DMS 273 treated with DMSO at 0.1 percent for 48 hours (cell line): ENCODE results near the gene LRRIQ3.
A peak's percentile ranks its signal among the peaks of the same experiment; 100 is the strongest.

Experiments
- DNase-seq: peaks from one replicate; lab custom pipeline; 2025; lab: John Stamatoyannopoulos, UW

The LRRIQ3 gene

DNA sequence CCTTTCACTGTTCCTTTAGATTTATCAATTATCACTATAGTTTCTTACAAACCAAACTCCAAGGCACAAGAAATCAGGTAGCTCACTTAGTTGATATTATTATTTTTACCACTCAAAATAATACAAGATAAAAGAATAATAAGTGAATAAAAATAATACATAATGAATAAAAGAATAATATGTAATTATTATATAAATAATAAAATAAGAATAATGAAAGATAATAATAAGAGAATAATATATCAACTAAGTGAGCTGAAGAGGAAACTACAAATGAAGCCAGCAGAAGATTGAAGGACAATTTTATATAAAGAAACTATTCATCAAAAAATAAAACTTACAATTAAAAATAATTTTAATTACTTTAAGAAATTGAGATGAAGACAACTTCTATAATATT lies 90.6 kb downstream of the LRRIQ3 start:
- no peak for DNase-seq

DNA sequence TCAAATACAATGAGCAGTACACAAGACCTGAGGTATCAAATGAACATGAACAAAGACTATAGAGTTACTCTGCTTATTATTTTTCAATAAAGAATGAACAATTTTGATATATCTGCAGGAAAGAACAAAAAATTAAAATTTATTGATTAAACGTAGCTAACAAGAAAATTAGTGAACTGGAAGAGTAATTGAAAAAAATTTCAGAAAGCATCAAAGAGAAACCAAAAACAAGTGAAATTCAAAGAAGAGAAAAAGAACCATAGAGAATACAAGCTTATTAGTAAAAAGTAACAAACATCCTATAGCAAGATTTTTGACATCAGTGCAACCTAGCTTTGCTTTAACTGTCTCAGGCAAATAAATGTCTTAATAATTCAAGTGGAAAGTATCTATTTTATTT lies 106.6 kb downstream of the LRRIQ3 start:
- DNase-seq, result no peak

DNA sequence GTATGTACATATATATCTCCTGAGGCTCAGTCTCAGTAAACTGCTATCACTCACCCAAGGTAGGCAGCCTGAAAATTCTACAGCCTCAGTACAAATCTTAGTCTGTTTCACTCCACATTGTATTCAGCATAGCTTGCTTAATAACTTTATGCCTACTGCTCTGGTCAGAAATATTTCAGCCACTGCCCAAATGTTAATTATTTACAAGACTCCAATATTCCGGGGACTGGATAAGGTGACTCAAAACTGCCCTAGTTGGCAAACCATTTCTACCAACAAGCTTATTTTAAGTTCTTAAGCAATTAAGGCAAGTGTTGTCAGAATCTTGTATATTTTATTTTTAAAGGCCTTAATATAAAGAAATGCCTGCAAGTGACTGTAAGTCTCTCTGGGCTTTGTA lies 114.8 kb downstream of the LRRIQ3 start:
- DNase-seq, result no peak

DNA sequence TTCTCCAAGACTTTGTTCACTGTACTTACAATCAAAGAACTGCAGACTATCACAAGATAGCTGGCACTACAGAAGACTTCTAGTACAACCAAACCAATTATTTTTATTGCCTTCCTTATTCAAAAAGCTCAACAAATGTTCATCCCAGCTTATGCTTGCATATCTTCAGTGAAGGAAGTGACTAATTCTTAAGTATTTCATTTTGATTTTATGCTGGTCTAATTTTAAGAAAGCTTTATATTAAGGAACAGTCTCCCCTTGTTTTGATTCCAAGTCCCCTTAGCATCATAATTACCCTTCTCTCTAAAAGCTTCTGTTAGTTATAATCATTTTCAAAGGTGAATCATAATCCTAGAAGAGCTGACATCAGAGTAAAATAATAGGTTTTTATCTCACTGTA lies 132.9 kb downstream of the LRRIQ3 start:
- no peak for DNase-seq

DNA sequence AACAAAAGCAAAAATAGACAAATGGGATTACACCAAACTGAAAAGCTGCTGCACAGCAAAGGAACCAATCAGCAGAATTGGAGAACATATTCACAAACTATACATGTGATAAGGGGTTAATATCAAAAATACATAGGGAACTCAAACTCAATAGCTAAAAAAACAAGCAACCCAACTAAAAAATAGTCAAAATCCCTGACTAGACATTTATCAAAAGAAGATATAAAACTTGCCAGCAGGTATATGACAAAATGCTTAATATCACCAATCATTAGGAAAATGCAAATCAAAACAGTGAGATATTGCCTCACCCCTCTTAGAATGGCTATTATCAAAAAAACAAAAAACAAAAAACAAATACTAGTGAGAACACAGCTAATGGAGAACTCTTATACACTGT lies 140.3 kb downstream of the LRRIQ3 start:
- DNase-seq, result no peak

DNA sequence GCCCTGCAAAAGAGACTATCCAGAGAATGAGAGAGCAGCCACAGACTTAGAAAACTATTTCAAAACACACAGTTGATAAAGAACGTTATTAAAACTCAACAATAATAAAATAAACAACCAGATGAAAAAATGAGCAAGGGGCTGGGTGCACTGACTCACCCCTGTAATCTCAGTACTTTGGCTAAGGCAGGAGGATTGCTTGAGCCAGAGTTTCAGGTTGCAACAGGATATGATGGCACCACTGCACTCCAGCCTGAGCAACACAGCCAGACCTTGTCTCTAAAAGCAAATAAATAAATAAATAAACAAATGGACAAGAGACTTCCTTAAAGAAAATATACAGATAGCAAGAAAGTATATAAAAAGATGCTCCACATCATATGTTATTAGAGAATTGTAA lies 144.6 kb downstream of the LRRIQ3 start:
- DNase-seq, result no peak

DNA sequence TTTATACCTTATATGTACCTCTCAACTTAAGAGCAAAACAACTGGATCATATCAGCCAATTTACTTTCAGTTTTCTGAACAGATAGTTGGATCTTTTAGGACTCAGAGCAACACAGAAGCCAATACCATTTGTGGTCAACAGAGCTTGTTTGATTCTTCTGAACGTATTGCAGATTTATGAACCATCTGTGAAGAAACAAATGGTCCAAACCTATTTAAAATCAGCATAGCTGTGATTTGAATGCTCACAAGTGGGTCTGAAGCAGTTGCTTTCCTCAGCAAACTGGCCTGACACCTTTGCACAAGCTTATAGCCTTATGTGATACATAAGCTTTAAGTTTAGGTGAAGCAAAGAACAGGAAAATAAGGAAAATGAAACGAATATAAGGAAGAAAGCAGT lies 147.6 kb downstream of the LRRIQ3 start:
- DNase-seq, result no peak

DNA sequence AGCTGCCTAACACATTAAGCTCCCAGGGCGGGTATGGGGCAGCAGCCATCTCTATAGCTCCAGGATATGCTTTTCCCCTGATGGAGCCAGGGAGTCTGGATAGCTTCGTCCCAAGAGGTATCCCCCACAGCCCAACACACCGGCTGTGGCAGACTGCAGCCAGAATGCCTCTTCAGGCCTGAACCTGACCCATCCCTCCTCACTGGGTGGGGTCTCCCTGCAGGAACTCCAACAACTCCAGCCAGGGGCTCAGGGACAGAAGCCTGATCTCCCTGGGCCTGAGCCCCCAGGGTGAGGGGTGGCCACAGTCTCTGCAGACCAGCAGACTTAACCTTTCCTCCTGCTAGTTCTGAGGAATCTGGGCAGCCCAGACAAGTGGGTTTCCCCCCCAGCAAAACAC lies 159.9 kb downstream of the LRRIQ3 start:
- DNase-seq, result no peak

DNA sequence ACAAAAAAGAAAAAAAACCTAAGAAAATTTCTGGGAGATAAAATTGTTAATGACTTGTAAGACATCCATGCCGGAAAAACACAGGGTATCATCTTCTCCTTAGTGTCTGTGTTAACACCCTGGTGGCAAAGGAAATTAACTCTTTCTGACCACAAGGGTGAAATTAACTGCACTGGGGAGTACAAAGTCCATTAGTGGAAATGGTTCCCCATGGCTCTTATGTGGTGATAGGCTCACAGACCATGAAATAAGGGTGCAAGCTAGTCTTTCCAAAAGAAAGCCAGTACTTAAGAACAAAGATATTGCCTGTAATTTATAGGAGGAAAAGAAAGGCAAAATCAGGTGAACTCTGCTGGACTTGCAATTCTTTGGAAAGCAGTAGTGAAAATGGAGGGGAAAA lies 185.4 kb downstream of the LRRIQ3 start:
- no peak for DNase-seq

DNA sequence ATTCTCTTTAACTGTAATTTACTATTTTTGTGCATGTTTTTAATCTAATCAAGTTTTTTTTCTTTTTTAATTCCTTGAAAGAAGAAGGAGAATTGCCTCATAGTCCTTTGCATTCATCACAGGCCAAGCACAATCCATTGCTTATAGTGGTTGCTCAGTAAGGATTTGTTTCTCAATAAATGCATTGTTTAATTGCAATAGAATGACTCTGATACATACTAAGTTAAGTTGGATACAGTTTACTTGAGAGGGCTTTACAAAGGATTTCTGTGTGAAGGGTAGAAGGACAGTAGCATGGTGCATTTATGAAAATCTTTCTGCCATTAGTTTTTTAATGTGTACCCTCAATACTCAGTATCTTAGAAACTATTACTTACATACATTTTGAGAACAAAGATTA lies 186.2 kb downstream of the LRRIQ3 start:
- DNase-seq, result no peak

DNA sequence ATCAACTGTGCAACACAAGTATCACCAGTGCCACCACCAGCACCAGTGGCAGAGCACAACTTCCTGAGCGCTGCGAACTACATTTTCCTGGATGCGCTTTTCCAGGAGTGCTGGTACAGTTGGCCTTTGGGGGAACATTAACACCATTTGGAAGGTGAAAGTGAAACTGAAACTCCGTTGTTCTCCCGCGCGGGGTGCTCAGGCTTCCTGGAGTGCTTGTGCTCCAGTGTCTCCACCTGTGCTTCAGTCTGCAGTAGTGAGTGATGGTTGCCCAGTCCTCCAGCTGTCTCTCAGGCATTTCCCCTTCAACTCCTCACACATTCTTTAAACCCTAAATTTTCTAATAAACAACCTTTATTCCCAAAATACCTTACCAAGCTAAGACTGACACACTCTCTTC lies 187.8 kb downstream of the LRRIQ3 start:
- DNase-seq, result no peak

DNA sequence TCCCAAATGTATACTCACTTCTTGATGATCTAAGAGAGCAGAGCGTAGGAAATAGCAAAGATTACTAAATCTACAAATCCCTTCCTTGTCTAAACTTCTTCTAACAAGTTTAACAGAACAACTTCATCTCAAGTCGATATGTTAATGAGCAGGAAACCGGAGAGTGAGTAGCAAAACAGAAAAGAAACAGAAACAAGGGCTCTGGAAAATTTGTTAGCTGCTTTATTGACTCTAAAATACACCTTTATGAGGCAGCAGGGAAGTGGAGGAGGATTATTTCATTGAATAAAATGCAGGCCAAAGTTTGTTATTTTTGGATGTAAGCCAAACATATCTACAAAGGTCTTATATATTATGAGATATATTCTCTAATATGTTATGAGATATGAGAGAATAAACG lies 192.4 kb downstream of the LRRIQ3 start:
- DNase-seq, result no peak

DNA sequence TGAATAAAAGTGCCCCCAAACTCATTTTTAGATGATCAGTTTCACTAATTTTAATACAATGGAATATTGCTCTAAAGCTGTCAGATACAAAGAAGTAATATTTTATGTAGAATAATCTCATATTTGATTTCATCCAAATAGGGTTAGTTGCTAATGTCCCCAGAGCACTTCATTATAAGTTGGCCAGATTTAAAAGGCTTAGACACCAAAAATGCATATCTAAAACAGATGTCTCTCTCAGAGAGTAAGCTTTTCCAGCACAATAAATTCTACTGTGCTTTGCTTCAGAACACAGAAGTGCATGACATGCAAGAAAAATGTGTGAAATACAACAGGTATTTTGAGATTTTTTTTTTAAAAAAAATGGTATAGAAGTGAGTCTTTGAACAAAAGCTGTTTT lies 194.2 kb downstream of the LRRIQ3 start:
- no peak for DNase-seq

DNA sequence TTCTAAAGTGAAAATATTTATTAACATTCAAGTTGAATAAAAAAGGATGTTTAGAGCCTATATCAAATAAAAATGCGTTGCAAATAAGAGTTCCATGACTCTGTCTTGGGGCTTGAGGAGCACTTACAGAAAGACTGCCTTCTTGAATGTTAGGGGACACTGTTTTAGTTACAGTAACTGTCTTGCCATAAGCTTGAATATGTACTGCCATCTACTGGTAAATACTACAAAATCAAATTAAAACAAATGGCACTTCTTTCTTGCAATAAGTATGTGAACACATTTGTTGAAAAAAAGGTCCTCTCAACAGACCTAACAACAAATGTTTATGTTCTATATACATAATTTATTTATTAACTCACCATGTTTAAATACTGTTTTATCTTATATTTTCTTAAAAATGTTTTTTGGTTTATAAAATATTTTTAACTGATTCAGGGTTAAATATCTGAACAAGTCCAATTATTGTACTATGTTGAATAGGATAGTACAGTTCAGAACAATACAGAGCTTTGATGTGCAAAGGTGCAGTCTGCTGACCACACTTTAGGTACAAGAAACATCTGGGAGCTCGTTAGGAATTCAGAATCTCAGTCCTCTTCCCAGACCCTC lies 199.5 kb downstream of the LRRIQ3 start:
- DNase-seq, result peak; percentile 34

DNA sequence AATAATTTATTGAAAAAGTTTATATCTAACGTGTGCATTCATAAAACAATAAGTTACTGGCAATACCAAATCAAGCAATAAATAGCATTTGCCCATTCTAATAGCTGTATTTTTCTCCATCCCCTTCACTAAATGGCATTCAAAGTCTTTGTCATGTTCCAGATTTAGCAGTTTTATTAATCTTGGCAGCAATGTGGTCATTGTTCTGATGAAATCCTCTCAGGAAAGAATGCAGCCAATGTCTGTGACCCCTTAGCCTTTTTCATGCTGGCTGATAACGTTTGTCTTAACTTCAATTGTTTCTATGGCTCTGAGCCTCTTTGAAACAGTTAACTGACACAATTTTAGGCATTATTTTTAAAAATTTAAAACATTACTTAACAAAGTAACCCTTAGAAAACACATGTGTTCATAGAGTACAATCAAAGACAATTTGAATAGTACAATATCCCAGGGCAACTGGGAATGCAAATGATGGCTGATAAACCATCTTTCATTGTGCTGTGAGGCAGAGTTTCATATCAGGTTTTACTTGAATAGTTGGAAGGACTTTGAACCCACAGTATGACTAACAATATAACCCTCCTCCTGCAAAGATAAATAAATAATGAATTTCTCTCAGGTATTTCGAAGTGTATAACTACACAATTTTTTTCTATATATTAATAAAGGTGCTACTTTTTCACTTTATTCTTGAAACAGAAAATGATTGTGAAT lies 217.5 kb downstream of the LRRIQ3 start:
- DNase-seq, result no peak

DNA sequence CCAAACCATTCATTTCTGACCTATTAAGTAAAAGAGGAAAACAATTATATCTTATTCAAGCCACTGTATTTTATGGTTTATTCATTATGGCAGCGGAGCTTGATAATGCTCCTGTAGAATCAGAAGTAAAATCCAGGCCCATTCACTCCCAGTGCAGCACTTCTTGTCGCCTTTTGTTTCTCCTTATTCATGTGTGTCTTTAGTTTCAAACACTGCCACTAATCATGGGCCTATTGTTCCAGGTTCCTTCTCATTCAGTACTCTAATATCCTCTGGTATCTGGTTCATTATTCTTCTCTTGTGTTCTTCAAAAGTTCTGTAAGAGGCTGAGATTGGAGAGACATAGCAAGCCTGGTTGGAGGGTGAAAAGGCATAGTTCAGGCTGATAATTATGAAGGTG lies 218.3 kb downstream of the LRRIQ3 start:
- no peak for DNase-seq

DNA sequence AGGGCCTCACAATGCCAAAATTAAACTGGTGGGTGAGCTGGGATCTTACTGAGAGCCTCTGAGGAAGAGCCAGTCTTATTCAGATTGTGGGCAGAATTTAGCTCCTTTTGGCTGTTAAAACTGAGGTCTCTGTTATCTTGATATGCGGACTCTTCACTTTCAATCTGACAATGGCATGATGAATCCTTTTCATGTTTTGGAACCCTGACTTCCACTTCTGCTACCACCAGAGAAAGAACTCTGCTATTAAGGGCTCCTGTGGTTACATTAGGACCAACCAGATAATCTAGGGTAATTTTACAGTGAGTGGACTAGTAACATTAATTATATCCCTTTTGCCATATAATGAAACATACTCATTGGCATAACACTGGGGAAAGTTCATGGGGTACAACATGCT lies 219.0 kb downstream of the LRRIQ3 start:
- no peak for DNase-seq
